Bone marrow (tissue), 2 donors: Measurements from ENCODE around the gene PTCH1.

Experiments used
- DNase-seq, 2 donors: peaks; one replicate each; lab custom pipeline; 2025; lab: John Stamatoyannopoulos, UW

PTCH1 gene

DNA sequence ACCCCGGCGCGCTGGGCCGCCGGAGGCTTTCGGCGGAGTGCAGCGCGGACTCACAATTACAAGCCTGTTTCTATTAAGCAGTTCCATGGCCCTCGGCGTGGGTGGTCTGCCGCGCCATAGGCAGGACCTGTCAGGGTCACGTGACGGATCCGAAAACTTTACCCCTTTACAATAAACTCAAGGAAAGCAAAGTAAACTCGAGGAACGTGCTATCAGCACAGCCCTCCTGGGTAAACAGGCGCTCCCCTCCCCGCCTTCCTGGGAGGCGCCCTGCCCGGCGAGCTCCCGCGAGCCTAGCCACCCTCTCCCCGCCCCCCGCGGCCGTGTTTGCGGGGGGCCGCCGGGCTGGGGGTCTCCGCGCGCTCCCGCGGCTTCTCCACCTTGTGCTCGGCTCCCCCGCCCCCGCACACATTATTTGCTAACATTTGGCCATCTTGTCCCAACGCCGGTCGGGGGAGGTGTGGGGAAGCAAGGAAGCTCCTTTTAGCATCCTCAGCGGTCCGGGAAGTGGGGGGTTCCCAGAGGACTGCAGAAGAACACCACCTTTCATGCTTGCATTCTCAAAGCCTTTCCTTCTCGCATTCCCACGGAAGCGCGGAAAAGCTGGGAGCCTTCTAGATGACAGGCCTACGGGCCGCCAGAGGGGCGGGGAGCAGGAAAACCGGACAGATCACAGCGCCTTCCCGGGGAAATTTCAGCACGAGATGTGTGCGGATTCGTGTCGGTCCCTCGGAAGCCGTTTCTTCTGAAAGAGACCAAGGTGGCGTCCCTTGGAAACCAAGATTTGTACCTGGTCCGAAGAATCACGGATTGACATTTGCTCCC, at the start of gene PTCH1:
TSS of gene PTCH1 (minus strand) at position 238 of the 825 bp plus-strand sequence.
- no peak for DNase-seq

DNA sequence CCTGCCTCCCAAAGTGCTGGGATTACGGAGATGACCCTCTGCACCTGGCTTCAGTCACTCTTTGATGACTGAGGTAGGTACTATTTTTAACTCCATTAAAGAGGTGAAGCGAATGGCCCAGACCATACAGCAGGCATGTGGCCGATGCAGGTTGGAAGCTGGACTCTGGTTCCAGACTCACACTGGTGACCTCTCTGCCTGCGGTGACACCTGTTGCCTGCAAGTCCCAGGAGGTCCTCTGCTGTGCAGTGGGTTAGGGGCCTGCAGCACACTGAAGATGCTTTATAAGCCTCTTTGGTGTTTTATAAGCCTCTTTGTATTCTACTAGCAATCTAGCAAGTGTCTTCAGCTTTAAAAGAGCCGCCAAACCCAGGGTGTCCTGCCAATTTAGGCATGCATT, 49.2 kb upstream of the PTCH1 start:
- DNase-seq, result no peak

GRCh38 chr9:95561913-95562312, 45.1 kb upstream of the PTCH1 start:
- no peak for DNase-seq

GRCh38 chr9:95557142-95557541, 40.4 kb upstream of the PTCH1 start:
- no peak for DNase-seq

GRCh38 chr9:95556521-95556920, 39.8 kb upstream of the PTCH1 start:
- DNase-seq, result no peak

DNA sequence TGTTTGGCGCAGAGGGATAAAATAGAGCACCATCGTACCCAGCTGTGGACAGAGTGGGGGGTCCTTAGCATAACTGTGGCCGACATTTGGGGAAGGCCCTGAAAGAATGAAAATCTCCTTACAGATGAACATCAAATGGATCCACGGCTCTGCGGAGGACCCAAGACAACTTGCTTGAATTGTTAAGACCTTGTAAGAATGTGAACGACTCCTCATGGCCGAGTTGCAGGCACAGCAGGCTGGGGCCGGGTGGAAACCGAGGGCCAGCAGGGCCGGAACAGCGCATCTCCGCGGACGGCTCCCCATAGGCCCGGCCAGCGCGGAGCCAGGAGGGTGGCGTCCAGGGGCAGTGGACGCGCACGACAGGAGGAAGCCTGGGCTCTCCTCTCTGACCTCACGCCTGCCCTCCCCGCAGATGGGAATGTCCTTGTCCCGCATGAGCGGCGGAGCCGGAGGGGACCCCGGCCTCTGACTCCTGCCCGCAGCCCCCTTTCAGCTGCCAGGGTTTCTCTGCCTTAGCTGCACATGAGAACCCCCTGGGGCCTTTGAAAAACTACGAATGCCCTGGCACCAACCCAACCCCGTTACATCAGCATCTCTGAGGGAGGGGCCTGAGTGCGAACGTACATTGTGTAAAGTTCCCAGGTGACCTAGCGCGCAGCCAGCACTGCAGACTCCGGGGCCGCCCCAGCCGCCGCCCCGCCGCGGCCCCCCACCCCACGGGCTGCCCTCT, 36.2 kb upstream of the PTCH1 start:
- DNase-seq, result no peak

GRCh38 chr9:95552255-95552654, 35.5 kb upstream of the PTCH1 start:
- DNase-seq, result no peak

DNA sequence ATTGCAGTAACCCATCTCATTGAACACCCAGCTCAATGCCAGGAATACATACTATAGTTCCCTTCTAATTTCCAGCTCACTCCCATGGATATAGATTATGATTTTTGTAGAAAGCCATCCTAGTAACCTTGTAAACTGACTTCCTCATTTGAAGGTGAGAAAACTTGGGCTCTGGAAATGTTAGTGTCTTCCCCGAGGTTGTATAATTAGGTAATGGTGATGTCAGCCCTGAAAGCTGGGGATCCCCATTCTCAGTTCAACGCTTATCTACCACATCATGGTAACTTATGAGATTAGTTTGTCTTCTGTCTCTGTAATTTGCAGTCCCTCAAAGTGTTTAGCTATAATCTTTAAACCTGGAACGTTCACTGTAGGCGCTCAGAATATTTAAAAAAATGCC, 34.6 kb upstream of the PTCH1 start:
- no peak for DNase-seq

DNA sequence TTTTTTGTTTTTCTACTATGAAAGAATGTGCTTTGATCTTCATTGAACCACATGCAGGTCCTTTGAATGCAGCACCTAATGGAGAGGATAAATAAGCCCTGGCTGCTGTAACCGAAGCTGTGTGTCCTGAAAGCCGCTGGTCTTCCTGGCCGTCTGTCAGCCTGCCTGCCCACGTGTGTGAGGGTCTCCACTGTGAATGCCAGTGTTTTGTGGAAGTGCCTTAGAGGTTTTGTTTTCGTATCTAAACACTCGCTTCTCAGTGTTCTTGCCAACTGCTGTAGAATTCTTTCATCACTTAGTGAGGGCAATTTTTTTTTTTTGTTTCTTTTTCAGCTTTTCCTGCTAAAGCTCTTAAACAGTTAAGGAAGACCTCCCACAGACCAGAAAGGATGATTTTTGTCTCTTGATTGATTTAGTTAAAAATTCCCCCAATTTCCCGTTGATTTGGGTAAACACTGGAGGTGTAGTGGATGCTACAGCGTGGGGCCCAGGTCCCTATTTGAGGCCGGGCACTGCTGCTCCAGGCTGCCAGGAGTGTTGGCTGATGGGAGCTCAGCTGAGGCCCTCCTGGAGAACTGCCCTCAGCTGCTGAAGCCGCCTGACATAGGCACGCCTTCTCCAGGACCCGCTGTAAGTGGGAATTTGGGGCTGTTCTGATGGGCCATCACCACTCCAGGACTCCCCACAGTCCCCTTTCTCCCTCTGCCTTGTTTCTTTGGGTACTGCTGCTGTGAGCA, 29.2 kb upstream of the PTCH1 start:
- DNase-seq, result no peak

DNA sequence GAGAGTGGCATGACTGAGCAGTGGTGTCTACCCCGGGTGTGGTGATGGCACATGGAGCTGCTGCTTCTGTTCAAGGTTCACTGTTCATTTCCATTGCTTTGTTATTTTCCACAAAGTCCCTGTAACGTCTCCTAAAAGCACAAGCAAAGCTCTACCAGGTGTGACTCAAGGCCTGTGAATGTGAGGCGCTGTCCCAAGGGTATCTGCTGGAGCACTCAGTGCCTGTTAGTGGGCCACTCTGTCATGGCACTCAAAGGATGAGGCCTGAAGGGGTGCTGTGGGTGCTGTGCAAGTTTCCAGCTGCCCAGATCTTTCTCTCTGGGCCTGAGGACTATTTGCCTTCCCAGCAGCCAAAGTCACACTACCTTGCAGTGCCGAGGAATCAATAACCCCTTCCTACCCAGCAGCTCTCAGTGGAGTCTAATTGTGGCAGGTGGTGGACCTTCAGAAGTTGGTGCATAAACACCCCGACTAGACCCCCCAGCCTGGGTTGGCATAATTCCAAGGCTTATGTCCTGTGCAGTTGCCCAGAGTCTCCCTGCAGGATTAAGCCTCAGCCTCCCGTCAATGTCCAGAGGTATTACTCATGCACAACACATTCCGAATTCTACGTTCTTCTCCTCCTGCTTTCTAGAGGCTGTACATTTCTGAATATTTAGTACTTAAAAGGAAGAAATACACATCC, 17.4 kb upstream of the PTCH1 start:
- no peak for DNase-seq

GRCh38 chr9:95529910-95530309, 13.1 kb upstream of the PTCH1 start:
- DNase-seq, result no peak

- no peak for DNase-seq
Observed at GRCh38 chr9:95528908-95529502, 12.2 kb upstream of the PTCH1 start.

- DNase-seq, result no peak
Observed at GRCh38 chr9:95522871-95523370, 6.2 kb upstream of the PTCH1 start.

DNA sequence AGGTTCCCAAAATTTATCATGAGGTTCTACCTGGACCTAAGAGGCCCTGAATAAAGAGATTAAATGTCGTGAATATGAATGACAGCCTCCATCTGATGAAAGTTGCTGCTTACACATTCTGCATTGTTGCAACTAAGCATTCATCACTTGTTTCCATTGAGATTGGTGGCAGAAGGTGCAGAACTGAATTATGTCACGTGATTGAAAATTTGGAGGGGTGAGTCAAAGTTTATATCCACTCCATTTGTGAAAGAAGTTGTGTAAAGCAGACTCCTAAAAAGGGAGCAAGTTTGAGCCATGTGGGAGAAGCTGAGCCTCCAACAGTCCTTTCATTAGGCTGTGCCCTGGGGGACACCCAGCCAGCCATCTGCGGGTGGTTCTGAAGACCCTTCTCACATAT, 4.9 kb upstream of the PTCH1 start:
- no peak for DNase-seq

- DNase-seq, result no peak
Observed at GRCh38 chr9:95517559-95518425, 1.0 kb upstream of the PTCH1 start.

DNA sequence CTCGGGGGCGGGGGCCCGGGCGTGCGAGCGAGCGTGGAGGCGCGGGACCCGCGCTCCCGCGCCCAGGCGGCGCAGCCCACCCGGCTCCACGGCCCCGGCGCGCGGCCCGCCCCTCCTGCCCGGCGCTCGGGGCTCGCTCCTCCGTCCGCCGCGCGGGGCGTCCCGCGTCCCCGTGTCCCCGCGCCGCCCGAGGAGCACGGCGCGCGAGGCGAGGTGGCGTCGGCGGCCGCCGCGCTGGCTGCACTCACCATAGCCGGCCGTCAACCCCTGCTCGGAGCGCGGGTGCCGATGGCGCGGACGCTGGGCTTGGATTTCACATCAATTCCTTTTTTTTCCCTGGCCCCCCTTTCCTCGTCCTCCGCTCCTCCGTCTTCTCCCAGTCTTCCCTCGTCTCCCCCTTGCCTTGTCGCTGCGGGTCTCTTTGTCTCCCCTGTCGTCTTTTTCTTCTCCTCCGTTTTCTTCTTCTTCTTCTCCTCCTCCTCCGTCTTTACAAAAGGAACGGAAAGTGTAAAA, 494 bp downstream of the PTCH1 start:
- no peak for DNase-seq

GRCh38 chr9:95515272-95516113, 1.3 kb downstream of the PTCH1 start:
- DNase-seq, result no peak

DNA sequence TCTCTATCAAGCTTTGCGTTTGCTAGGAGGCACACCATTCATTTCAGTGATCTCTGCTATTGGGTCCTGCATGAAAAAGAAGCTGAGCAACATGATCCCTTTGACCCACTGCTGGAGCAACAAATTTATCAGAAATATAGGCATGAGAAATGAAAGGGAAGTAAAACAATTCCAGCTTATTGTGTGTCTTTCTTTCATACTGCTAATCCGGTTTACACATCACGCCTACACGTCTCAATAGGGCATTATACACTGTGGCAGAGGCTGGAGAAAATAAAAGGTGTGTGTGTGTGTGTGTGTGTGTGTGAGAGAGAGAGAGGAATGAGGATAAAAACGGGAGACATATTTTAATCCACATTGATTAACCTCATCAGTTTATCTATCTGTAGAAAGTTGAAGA, 2.4 kb downstream of the PTCH1 start:
- DNase-seq, result no peak

- no peak for DNase-seq
Observed at GRCh38 chr9:95513711-95514110, 3.1 kb downstream of the PTCH1 start.
